Kidney (tissue), 14 donors: ENCODE measurements around the gene NSFL1C. TPM values are rescaled to one million over a fixed set of nuclear protein-coding genes. Genes with fewer than 3 reads are reported as not detected.

Source experiments
- DNase-seq, 5 donors: peaks; one replicate each; pipeline ENCODE4 v3.0.0-alpha.2; 2013 to 2020
- FAIRE-seq: peaks from 2 replicates; lab custom pipeline; 2012; peaks lifted over from hg19 to GRCh38; lab: Jason Lieb, UNC
- H3K27ac ChIP-seq, 2 donors: one replicate each; pipeline ENCODE4 v1.7.0; 2013; ENCODE audit warnings: low read depth in 2 of 2, low read length in 2 of 2, inconsistent platforms in 1 of 2
- H3K27me3 ChIP-seq: one replicate; pipeline ENCODE4 v1.7.1; 2013; ENCODE audit warnings: low read length, inconsistent platforms; ENCODE audit not compliant: control insufficient read depth, insufficient read depth
- H3K36me3 ChIP-seq, 3 donors: one replicate each; pipeline versions ENCODE4 v1.7.0 to v1.7.1; 2013; ENCODE audit warnings: low read length in 3 of 3, control low read depth in 1 of 3, inconsistent platforms in 1 of 3; ENCODE audit not compliant: insufficient read depth in 3 of 3, control insufficient read depth in 2 of 3
- H3K4me1 ChIP-seq, 3 donors: one replicate each; pipeline versions ENCODE4 v1.7.0 to v1.7.1; 2013; ENCODE audit warnings: low read length in 3 of 3, inconsistent platforms in 1 of 3, low read depth in 1 of 3; ENCODE audit not compliant: control insufficient read depth in 2 of 3, insufficient read depth in 2 of 3
- H3K4me3 ChIP-seq, 3 donors: one replicate each; pipeline versions ENCODE4 v1.7.0 to v1.8.1; 2013; ENCODE audit warnings: low read length in 3 of 3, control low read depth in 1 of 3, inconsistent platforms in 1 of 3
- H3K9ac ChIP-seq, 3 donors: one replicate each; pipeline versions ENCODE4 v1.7.0 to v1.7.1; 2013; ENCODE audit warnings: low read length in 3 of 3, control low read depth in 1 of 3, inconsistent platforms in 1 of 3
- H3K9me3 ChIP-seq, 3 donors: one replicate each; pipeline versions ENCODE4 v1.7.0 to v1.7.1; 2013; ENCODE audit warnings: low read length in 3 of 3, control low read depth in 1 of 3, inconsistent platforms in 1 of 3; ENCODE audit not compliant: control insufficient read depth in 2 of 3, insufficient read depth in 1 of 3
- CTCF ChIP-seq: IDR thresholded peaks from 3 replicates; pipeline ENCODE4 v1.5.1; 2012; ENCODE audit warnings: mild to moderate bottlenecking, moderate library complexity, borderline replicate concordance; ENCODE audit not compliant: insufficient read depth; ENCODE audit errors: extremely low read depth
- intact Hi-C: fragments of 100-400 bp; cut with DNase I; formaldehyde crosslinking; loops from one replicate; pipeline ENCODE4 v1.11.1; 2022
- polyA plus RNA-seq: library from polyadenylated mRNA; stranded (reverse); fragments of 350-450 nt; fragmentation: Illumina TruSeq; extraction: RNeasy Lipid Tissue Mini Kit (QIAGEN cat#74804); gene quantifications from one replicate; pipeline ENCODE4 v1.2.3, GENCODE V29; 2014; ENCODE audit warnings: low read depth, low replicate concordance; ENCODE audit not compliant: insufficient read depth
- total RNA-seq: library from RNA; stranded (reverse); fragmentation: NEBNext Ultra II Directional; extraction: Animal tissue kit (Norgen Biotek cat#: 25700); gene quantifications from one replicate; pipeline ENCODE4 v1.2.1, GENCODE V29; 2021
- donor health status: control.
- donor health status: control.
- donor health status: control.
- donor health status: control.
- donor health status: control.
- donor health status: DM: yes; HTN: yes; CAD: no.
- donor health status: Normal renal cell carcinoma (clear cell type).

NSFL1C gene
- total and polyA plus RNA-seq, 2 donors from 2014 or later = 76.1 to 78.2 TPM

DNA sequence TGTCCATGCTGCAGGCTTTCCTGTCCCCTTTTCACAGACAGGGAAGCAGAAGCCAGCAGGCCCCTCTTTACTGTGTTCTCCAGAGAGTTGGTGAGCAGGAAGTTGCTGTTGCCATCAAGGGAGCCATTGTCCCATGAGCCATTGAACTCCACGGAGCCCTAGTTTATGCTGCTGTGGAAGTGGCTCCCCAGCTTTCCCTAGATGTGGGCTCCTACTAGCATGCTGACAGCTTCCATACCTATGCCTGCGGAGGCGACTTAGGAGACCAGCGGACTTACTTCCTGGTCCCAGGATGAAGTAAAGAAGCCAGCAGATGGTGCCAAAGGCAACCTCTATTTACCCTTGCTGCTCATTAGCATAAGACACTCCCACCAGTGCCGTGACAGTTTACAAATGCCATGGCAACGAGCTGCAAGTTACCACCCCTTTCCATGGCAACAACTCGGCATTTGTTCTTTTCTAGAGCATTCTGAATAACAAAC lies 43.0 kb downstream of the NSFL1C start:
- H3K4me3 ChIP-seq = no peak overlapping the region
- H3K9me3 ChIP-seq = peaks cover 0 to 4% (median 0%) of the 10 kb centered on the region in 3 donors
- no peaks in the 10 kb centered on the region for H3K27me3 ChIP-seq
- TF ChIP-seq CTCF = no peak
- H3K27ac ChIP-seq = no peak overlapping the region
- DNase-seq (peak in 4 of 5 donors; percentile 50 to 76 (median 72)), FAIRE-seq (no peak)
- H3K36me3 ChIP-seq = no peaks in the 10 kb centered on the region
- H3K4me1 ChIP-seq = no peaks in the 10 kb centered on the region
- intact Hi-C loops = no loop called here
- no peak overlapping the region for H3K9ac ChIP-seq

GRCh38 chr20:1423206-1423605 lies 43.4 kb downstream of the NSFL1C start:
- FAIRE-seq = no peak
- no peaks in the 10 kb centered on the region for H3K4me1 ChIP-seq
- no peak for DNase-seq
- H3K36me3 ChIP-seq = no peaks in the 10 kb centered on the region
- no peak overlapping the region for H3K4me3 ChIP-seq
- TF ChIP-seq CTCF = no peak
- H3K27me3 ChIP-seq = no peaks in the 10 kb centered on the region
- no peak overlapping the region for H3K27ac ChIP-seq
- no peak overlapping the region for H3K9ac ChIP-seq
- intact Hi-C loops = no loop called here
- peaks cover 0 to 4% (median 0%) of the 10 kb centered on the region in 3 donors for H3K9me3 ChIP-seq

- FAIRE-seq (no peak), DNase-seq (no peak)
- Histone ChIP-seq H3K9ac (no peak overlapping the region), H3K4me1 (no peaks in the 10 kb centered on the region), H3K4me3 (no peak overlapping the region), H3K27me3 (no peaks in the 10 kb centered on the region), H3K9me3 (peaks cover 0 to 4% (median 0%) of the 10 kb centered on the region in 3 donors), H3K27ac (no peak overlapping the region), H3K36me3 (no peaks in the 10 kb centered on the region)
- intact Hi-C loops = no loop called here
- TF ChIP-seq CTCF = no peak
Measured at GRCh38 chr20:1422753-1423152, 43.9 kb downstream of the NSFL1C start.

DNA sequence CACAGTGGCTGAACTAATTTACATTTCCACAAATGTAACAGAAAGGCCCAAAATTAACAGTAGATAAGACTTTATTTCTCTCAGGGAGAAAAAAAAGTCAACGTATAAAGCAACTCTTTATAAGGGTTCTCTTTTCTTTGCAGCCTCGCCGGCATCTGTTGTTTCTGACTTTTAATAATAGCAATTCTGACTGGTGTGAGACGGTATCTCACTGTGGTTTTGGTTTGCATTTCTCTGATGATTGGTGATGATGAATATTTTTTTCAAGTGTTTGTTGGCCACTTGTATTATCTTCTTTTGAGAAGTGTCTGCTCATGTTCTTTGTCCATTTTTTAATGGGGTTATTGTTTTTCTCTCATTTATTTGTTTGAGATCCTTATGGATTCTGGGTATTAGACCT lies 46.6 kb downstream of the NSFL1C start:
- Histone ChIP-seq H3K27ac (no peak overlapping the region), H3K9me3 (peaks cover 0 to 4% (median 0%) of the 10 kb centered on the region in 3 donors), H3K36me3 (no peaks in the 10 kb centered on the region), H3K27me3 (no peaks in the 10 kb centered on the region), H3K4me1 (no peaks in the 10 kb centered on the region), H3K9ac (no peak overlapping the region), H3K4me3 (no peak overlapping the region)
- DNase-seq (no peak), FAIRE-seq (no peak)
- TF ChIP-seq CTCF = no peak
- intact Hi-C loops = no loop called here
